Esophagus muscularis mucosa (tissue), 4 donors: Measurements from ENCODE around the gene DOCK7. TPM values are rescaled to one million over a fixed set of nuclear protein-coding genes. Genes with fewer than 3 reads are reported as not detected.
A peak's percentile ranks its signal among the peaks of the same experiment; 100 is the strongest.

Experiments
- DNase-seq: peaks from one replicate; pipeline ENCODE4 v3.0.0-alpha.2; 2017; ENCODE audit errors: extremely low spot score
- H3K27ac ChIP-seq, 4 donors: fragments of 200-600 bp; sonication (generic); replicated peaks in 1 of 4; 1 replicate in 3 of 4; 2 replicates in 1 of 4; pipeline ENCODE4 v1.5.1; 2016 to 2019; ENCODE audit warnings: mild to moderate bottlenecking in 1 of 4
- H3K27me3 ChIP-seq, 4 donors: fragments of 200-600 bp; sonication (generic); one replicate each; pipeline versions ENCODE4 v1.5.1 to v1.6.0; 2016 to 2019
- H3K36me3 ChIP-seq, 4 donors: fragments of 200-600 bp; sonication (generic); one replicate each; pipeline ENCODE4 v1.5.1; 2016 to 2019
- H3K4me1 ChIP-seq, 4 donors: fragments of 200-600 bp; sonication (generic); one replicate each; pipeline ENCODE4 v1.5.1; 2016 to 2019
- H3K4me3 ChIP-seq, 4 donors: fragments of 200-600 bp; sonication (generic); 1 replicate in 2 of 4; 2 replicates in 2 of 4; pipeline ENCODE4 v1.5.1; 2016 to 2019; ENCODE audit warnings: mild to moderate bottlenecking in 4 of 4, moderate library complexity in 1 of 4
- H3K9me3 ChIP-seq, 4 donors: fragments of 200-600 bp; sonication (generic); 1 replicate in 3 of 4; 2 replicates in 1 of 4; pipeline ENCODE4 v1.5.1; 2016 to 2019
- EP300 ChIP-seq: sonication (generic); formaldehyde crosslinking; IDR thresholded peaks from one replicate; pipeline ENCODE4 v1.6.1; 2017; ENCODE audit warnings: antibody characterized with exemption
- POLR2A ChIP-seq: fragments of 450-650 bp; IDR thresholded peaks from one replicate; pipeline ENCODE4 v1.6.1; 2017; ENCODE audit warnings: antibody characterized with exemption, moderate library complexity, mild to moderate bottlenecking, low read depth
- POLR2AphosphoS5 ChIP-seq, 2 donors: sonication (generic); formaldehyde crosslinking; IDR thresholded peaks; one replicate each; pipeline ENCODE4 v1.6.1; 2017; ENCODE audit warnings: antibody characterized with exemption in 2 of 2
- WGBS: methylation state at CpG from one replicate; pipeline ENCODE4 v1.1.5; 2018; 5-methylcytosine and 5-hydroxymethylcytosine counted together
- intact Hi-C: fragments of 100-400 bp; cut with DNase I; formaldehyde crosslinking; loops from one replicate; pipeline ENCODE4 v1.15.1; 2023
- small RNA-seq, 3 donors: library from RNA; depleted of rRNA; stranded (forward); fragments of <200 nt; gene quantifications; one replicate each; pipeline ENCODE3, GENCODE V24; 2016
- total RNA-seq, 4 donors: library from RNA; depleted of rRNA; stranded (reverse); fragments of >200 nt; gene quantifications; one replicate each; pipeline versions ENCODE4 v1.1.0 to v1.2.1, GENCODE V29; 2016
- TF ChIP-seq, protein P1 (sequence below), 3 experiments: fragments of 200-600 bp in 2 of 3; fragments of 450-650 bp in 1 of 3; sonication (generic) in 2 of 3; IDR thresholded peaks; one replicate each; pipeline ENCODE4 v1.5.1; 2017 to 2019; ENCODE audit warnings: antibody characterized with exemption in 3 of 3, mild to moderate bottlenecking in 2 of 3, moderate library complexity in 1 of 3

Gene DOCK7
- total RNA-seq, 4 donors from 2014 or later, result 27.7 to 66.7 (median 30.5) TPM

DNA sequence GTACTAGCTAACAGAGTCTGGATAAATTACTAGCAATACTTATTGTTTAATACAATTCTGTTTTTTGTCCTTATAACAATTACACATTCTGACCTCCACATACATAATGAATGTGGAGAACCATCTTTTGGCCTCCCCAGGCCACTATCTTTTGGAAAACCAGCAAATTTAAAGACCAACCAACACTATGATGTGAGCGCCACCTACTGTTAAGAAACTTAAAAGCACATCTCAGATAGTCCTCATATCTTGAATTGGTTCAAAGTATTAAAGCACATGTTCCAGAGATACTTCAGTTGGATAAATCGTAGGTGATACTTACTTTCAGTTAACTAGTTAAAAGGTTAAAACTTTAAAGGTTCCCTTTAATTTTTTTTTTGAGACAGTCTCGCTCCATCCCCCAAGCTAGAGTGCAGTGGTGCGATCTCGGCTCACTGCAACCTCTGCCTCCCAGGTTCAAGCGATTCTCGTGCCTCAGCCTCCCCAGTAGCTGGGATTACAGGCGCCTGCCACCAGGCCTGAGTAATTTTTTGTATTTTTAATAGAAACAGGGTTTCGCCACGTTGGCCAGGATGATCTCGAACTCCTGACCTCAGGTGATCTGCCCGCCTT, 280.7 kb downstream of the DOCK7 start:
- intact Hi-C loops, result loop anchor here (2.0 kb wide), 1 partner anchor 233 kb away; no protein-coding TSS in a partner anchor
- H3K9me3 ChIP-seq, result no peaks in the 10 kb centered on the region
- H3K27ac ChIP-seq, result no peak overlapping the region
- DNase-seq, result no peak
- H3K4me3 ChIP-seq, result no peak overlapping the region
- whole genome bisulfite sequencing, result 72% methylated on average over 12 of the region's 12 CpGs
- H3K27me3 ChIP-seq, result peaks cover 0 to 6% (median 0%) of the 10 kb centered on the region in 4 donors
- H3K36me3 ChIP-seq, result no peaks in the 10 kb centered on the region
- TF ChIP-seq POLR2AphosphoS5 (IDR thresholded peaks at IDR 0.05) (no peak), EP300 (no peak), POLR2A (no peak)
- TF ChIP-seq, protein P1, sequence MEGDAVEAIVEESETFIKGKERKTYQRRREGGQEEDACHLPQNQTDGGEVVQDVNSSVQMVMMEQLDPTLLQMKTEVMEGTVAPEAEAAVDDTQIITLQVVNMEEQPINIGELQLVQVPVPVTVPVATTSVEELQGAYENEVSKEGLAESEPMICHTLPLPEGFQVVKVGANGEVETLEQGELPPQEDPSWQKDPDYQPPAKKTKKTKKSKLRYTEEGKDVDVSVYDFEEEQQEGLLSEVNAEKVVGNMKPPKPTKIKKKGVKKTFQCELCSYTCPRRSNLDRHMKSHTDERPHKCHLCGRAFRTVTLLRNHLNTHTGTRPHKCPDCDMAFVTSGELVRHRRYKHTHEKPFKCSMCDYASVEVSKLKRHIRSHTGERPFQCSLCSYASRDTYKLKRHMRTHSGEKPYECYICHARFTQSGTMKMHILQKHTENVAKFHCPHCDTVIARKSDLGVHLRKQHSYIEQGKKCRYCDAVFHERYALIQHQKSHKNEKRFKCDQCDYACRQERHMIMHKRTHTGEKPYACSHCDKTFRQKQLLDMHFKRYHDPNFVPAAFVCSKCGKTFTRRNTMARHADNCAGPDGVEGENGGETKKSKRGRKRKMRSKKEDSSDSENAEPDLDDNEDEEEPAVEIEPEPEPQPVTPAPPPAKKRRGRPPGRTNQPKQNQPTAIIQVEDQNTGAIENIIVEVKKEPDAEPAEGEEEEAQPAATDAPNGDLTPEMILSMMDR (IDR thresholded peaks at IDR 0.05), result peak; percentile 66 to 74 (median 72)
- no peaks in the 10 kb centered on the region for H3K4me1 ChIP-seq

DNA sequence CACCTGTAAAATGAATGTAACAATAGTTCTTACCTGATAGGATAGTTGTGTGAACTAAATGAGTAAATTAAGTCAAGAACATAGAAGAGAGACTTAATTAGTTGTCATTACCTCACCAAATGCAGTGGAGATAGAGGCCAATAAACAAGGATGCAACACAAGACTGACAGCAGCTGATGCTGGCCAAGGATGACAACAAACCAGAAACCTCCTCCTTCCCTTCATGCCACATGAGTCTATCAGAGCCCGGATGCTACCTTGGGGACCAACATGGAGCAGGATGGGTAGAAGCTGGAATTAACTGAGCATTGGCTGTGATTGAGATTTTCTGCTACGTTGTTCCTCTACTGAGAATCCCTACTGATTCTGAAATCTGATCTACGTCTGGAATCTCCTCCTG, 281.6 kb downstream of the DOCK7 start:
- intact Hi-C loops, result loop anchor here (2.0 kb wide), 1 partner anchor 232 kb away; no protein-coding TSS in a partner anchor
- Histone ChIP-seq H3K36me3 (no peaks in the 10 kb centered on the region), H3K27ac (no peak overlapping the region), H3K4me1 (no peaks in the 10 kb centered on the region), H3K27me3 (no peaks in the 10 kb centered on the region), H3K4me3 (no peak overlapping the region), H3K9me3 (no peaks in the 10 kb centered on the region)
- WGBS, result 40% methylated on average over 1 of the region's 3 CpGs
- no peak for DNase-seq
- TF ChIP-seq POLR2AphosphoS5 (IDR thresholded peaks at IDR 0.05), result no peak
- TF ChIP-seq, protein P1 (IDR thresholded peaks at IDR 0.05), result no peak

DNA sequence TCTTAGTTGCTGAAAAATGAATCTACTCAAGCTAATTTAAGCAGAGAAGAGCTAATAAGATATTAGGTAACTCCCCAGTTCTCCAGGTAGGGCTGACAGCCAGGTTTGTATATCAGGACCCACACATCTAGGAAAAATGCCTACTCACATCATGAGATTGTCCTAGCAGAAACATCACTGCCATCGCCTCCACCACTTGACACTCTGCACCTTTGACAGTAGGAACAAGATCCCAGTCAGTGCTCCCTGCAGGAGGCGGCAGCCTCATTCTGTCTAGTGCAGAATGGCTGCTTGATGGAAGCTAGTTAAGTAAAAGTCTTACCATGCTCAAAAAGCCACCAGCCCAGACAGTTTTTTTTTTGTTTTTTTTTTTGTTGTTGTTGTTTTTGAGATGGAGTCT, 282.9 kb downstream of the DOCK7 start:
- Histone ChIP-seq H3K27ac (no peak overlapping the region), H3K36me3 (no peaks in the 10 kb centered on the region), H3K4me3 (no peak overlapping the region), H3K27me3 (no peaks in the 10 kb centered on the region), H3K9me3 (no peaks in the 10 kb centered on the region), H3K4me1 (no peaks in the 10 kb centered on the region)
- no peak for DNase-seq
- WGBS, result 95% methylated on average over 2 of the region's 2 CpGs
- TF ChIP-seq, protein P1 (IDR thresholded peaks at IDR 0.05), result no peak
- no peak for TF ChIP-seq EP300
- TF ChIP-seq POLR2AphosphoS5 (IDR thresholded peaks at IDR 0.05), result no peak
- no peak for TF ChIP-seq POLR2A
- intact Hi-C loops, result no loop called here

Small RNA genes within 50 kb of the gene (small RNA-seq; reads per million reads assigned to genes)
- 0 reads per million in 3 donors for gene AL451044.1

Other genes with a start within 250 kb of the DOCK7 start
- not detected for gene ANGPTL3, start 90.9 kb downstream of the DOCK7 start, total RNA-seq
- gene ATG4C, start 95.7 kb upstream of the DOCK7 start, total RNA-seq, result 10 to 100 TPM in 1 of 4 donors, 1 to 10 TPM in 3; 5.0 to 12.5 (median 8.3) TPM